Activated CD4-positive, alpha-beta T cell treated with anti-CD3 and anti-CD28 coated beads for 48 hours (primary cell): ENCODE data around the gene LMF1.
A peak's percentile ranks its signal among the peaks of the same experiment; 100 is the strongest.

Experiments
- DNase-seq: peaks from one replicate; pipeline ENCODE4 v3.0.0-alpha.2; 2020

The LMF1 gene

GRCh38 chr16:970766-971581 is at the start of gene LMF1:
TSS of gene LMF1 (minus strand) at chr16:970984. CDS start at chr16:970980, 4 bp downstream.
- DNase-seq = peak; percentile 97

GRCh38 chr16:1020091-1020399 is 49.3 kb upstream of the LMF1 start:
- DNase-seq = no peak

- no peak for DNase-seq
These were observed 48.7 kb upstream of the LMF1 start for GRCh38 chr16:1019231-1020090.

GRCh38 chr16:1018447-1019198 is 47.8 kb upstream of the LMF1 start:
- no peak for DNase-seq

GRCh38 chr16:1014771-1015495 is 44.1 kb upstream of the LMF1 start:
- DNase-seq = no peak

GRCh38 chr16:1014221-1014620 is 43.4 kb upstream of the LMF1 start:
- DNase-seq = no peak

GRCh38 chr16:1013593-1013900 is 42.8 kb upstream of the LMF1 start:
- no peak for DNase-seq

GRCh38 chr16:1012722-1013592 is 42.2 kb upstream of the LMF1 start:
- no peak for DNase-seq

- DNase-seq = no peak
These were observed 41.4 kb upstream of the LMF1 start for GRCh38 chr16:1012135-1012534.

- no peak for DNase-seq
These were observed 40.7 kb upstream of the LMF1 start for GRCh38 chr16:1011316-1012082.

GRCh38 chr16:1010815-1011214 is 40.0 kb upstream of the LMF1 start:
- no peak for DNase-seq

- no peak for DNase-seq
These were observed 39.5 kb upstream of the LMF1 start for GRCh38 chr16:1010251-1010650.

GRCh38 chr16:1009358-1010150 is 38.8 kb upstream of the LMF1 start:
- no peak for DNase-seq

GRCh38 chr16:1008085-1008484 is 37.3 kb upstream of the LMF1 start:
- DNase-seq = no peak

- DNase-seq = no peak
These were observed 36.6 kb upstream of the LMF1 start for GRCh38 chr16:1007284-1007850.

- no peak for DNase-seq
These were observed 36.0 kb upstream of the LMF1 start for GRCh38 chr16:1006781-1007180.

GRCh38 chr16:1005286-1005685 is 34.5 kb upstream of the LMF1 start:
- no peak for DNase-seq

GRCh38 chr16:1003391-1004347 is 32.9 kb upstream of the LMF1 start:
- DNase-seq = peak; percentile 75
